Heart left ventricle (tissue), 13 donors: ENCODE data around the gene RIPK4.

ENCODE experiments used
- POLR2A ChIP-seq, 2 donors: fragments of 450-650 bp; IDR thresholded peaks; one replicate each; pipeline ENCODE4 v1.6.1; 2017; ENCODE audit warnings: antibody characterized with exemption in 2 of 2, mild to moderate bottlenecking in 2 of 2, moderate library complexity in 2 of 2
- TF ChIP-seq, protein P1 (sequence below), 12 donors: fragments of 200-600 bp; sonication (generic) in 4 of 12; IDR thresholded peaks; one replicate each; pipeline versions ENCODE4 v1.5.0 to v1.8.0; 2018 to 2022; ENCODE audit warnings: antibody characterized with exemption in 12 of 12, mild to moderate bottlenecking in 5 of 12
- donor health status: ischemic (EF 13 %, LVEDD 7.1; RV severe dilation, severe dysfunction).
- donor health status: DM: no; HTN: yes; CAD: no.
- donor health status: DM: no; HTN: no; CAD: no.
- donor health status: ischemic (EF 25% LVEDD 6.9; RV normal size, moderate dysfunction).
- donor health status: ischemic (EF 25% LVEDD 5.7; RV mildly dilated, moderate dysfunction).
- donor health status: ischemic (EF 35%, LVEDD 5.7; RV mildly dilated, moderate dysfunction).
- donor health status: nonischemic (EF 11% LVEDD 7.7; RV severe dilation, severe dysfunction).
- donor health status: DM: yes; HTN: yes; CAD: no.
- donor health status: PGD.
- donor health status: ischemic (EF 29% LVEDD 5.4; RV normal size, mild dysfunction).
- donor health status: nonischemic (EF 23%, LVEDD 6.1; RV moderate dilation, normal function).

DNA sequence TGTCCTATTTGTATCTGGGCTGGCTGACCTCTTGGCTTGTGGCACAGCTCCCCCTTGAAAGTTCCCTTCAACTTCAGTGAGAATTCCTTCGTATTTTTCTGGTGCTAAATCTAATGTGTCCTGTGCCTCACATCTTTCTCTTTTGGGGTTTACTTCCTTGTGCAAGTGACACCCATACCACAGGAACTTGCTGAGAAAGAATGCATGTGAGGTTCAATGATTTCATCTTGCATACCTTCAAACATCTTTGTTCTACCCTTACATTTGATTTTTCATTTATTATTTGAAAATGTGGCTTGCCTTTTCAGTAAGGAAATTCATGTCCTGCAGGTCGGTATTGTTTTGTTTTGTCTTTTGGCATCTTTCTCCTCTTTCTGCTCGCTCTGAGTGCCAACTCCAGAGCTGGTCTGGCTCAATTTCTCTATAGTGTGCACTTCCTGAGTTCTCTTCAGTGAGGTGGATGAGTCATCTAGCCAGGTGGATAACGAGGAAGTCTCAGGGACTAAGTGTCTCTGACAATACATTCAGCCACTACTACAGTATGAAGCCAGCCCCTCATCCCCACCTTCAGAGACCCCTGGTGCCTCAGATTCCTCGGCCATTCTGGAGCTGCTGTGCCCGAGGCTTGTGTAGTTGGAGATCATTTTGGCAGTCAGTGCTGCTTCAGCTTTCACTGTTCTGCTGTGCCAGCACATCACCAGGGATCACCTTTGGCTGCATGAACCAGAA is 59.5 kb downstream of the RIPK4 start:
- no peak for TF ChIP-seq POLR2A (IDR thresholded peaks at IDR 0.05)
- TF ChIP-seq, protein P1, sequence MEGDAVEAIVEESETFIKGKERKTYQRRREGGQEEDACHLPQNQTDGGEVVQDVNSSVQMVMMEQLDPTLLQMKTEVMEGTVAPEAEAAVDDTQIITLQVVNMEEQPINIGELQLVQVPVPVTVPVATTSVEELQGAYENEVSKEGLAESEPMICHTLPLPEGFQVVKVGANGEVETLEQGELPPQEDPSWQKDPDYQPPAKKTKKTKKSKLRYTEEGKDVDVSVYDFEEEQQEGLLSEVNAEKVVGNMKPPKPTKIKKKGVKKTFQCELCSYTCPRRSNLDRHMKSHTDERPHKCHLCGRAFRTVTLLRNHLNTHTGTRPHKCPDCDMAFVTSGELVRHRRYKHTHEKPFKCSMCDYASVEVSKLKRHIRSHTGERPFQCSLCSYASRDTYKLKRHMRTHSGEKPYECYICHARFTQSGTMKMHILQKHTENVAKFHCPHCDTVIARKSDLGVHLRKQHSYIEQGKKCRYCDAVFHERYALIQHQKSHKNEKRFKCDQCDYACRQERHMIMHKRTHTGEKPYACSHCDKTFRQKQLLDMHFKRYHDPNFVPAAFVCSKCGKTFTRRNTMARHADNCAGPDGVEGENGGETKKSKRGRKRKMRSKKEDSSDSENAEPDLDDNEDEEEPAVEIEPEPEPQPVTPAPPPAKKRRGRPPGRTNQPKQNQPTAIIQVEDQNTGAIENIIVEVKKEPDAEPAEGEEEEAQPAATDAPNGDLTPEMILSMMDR (IDR thresholded peaks at IDR 0.05): no peak
